HT1080 (cell line): ENCODE results near the gene RGPD8. TPM values are rescaled to one million over a fixed set of nuclear protein-coding genes. Genes with fewer than 3 reads are reported as not detected.

ENCODE experiments used
- DNase-seq: peaks from one replicate; pipeline ENCODE4 v3.0.0-alpha.2; 2015; ENCODE audit warnings: low read depth
- small RNA-seq: library from RNA; depleted of rRNA; stranded (forward); fragments of <200 nt; gene quantifications from one replicate; pipeline ENCODE3, GENCODE V24; 2014
- total RNA-seq: library from RNA; depleted of rRNA; stranded (reverse); fragments of >200 nt; shearing (Covaris generic); gene quantifications from 2 replicates; pipeline ENCODE4 v1.2.3, GENCODE V29; 2014; rRNA removed

The RGPD8 gene
- total RNA-seq, 1 experiment from 2014 or later, result 3.3 TPM

DNA sequence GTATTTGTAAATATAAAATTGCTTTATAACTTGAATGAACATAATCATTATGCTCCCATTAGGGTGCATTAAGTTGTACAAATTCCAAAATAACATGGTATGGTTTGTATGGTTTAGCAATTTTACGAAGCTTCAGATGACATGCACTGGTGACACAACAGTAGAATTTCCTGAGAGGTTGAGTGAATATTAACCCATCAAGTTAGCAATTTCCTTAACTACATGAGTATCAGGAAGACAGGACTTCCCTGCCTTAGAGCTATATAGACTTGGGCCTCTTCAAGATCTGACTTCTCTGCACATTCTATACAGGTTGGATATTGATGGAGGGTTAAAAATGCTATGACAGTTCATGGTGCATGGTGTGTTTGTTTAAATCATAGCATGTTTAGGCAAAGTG lies 97.8 kb downstream of the RGPD8 start:
- no peak for DNase-seq

DNA sequence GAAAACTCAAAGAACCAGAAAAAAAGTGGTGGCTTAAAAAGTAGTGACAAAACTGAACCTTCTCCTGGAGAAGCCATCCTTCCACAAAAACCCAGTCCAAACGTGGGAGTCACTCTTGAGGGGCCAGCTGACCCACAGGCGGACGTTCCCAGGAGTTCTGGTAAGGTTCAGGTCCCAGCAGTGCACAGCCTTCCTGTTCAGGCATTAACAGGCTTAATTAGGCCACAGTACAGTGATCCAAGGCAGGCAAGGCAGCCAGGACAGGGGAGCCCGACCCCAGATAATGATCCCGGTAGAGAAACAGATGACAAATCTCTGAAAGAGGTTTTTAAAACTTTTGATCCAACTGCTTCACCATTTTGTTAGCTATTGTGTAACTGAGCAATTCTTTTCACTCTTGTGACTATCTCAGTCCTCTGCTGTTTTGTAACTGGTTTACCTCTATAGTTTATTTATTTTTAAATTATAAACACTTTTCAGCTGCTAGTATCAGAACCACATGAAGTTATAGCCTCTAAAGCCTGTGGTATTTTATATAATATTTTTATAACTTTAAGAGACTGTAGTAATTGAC lies 101.2 kb downstream of the RGPD8 start:
- DNase-seq, result no peak

DNA sequence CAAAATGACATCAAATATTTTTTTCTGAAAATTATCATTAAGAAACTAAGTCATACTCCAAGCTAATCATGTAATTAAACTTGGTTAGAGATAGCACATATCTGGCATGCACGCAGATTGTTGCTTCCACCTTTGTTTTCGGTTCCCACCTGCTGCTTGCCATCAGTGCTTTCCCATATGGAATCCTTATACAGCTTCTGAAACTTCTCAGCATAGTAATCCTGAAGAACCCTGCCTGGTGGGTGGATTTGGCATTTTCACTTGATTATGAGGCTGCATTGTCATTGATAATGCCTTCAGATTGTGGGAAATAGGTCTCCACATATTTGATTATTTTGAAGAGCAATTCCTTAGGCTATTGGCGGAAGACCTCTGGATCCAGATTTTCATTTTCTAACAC lies 110.5 kb downstream of the RGPD8 start:
- no peak for DNase-seq

DNA sequence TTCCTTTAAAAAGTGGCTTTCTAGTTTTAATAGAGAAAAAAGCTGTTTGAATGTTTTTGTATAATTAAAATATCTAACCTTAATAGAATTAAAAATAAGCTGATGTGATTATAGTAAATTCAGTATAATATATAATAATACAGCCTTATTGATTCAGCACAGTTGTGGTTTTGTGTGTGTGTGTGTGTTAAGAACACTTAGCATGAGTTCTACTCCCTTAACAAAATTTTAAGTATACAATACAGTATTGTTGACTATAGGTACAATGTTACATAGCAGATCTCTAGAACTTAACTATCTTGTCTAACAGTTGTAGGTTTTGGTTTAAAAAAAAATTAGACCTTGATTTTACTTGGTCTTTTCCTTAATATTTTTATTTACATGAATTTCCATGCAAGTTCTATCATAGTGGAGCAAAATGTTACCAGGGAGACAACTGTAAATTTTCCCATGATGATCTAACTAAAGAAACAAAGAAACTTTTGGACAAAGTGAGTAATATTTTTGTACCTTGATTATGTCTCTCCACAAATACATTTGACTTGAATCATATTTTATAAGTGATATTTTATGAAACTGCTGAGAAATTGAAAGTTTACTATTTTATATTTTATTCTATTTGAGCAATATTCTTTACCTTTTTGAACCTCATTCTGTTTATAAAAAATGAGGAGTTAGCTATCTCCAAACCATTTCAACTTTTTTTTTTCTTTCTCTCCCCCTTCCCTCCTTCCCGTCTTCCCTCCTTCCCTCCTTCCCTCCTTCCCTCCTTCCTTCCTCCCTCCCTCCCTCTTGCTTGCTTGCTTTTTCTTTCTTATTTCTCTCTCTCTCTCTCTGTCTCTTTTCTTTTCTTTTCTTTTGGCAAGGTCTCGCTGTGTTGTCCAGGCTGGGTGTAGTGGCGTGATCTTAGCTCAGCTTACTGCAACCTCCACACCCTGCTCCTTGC lies 111.8 kb downstream of the RGPD8 start:
- DNase-seq, result no peak

Small RNA genes lying within 50 kb of the gene (small RNA-seq; reads per million reads assigned to genes)
- gene AC115115.1, result not detected

Other genes starting within 250 kb of the RGPD8 start
- 7.7 and 14.3 TPM in 2 replicates for gene ZC3H8, start 178.6 kb downstream of the RGPD8 start, total RNA-seq
- gene ZC3H6, start 158.0 kb downstream of the RGPD8 start, total RNA-seq, result 0.20 and 0.87 TPM in 2 replicates
- gene TTL, start 48.5 kb upstream of the RGPD8 start, total RNA-seq, result 48.5 and 50.1 TPM in 2 replicates
- 58.2 and 84.0 TPM in 2 replicates for gene POLR1B, start 108.8 kb upstream of the RGPD8 start, total RNA-seq
- gene CHCHD5, start 151.0 kb upstream of the RGPD8 start, total RNA-seq, result 52.5 and 56.4 TPM in 2 replicates
- gene SLC20A1, start 212.3 kb upstream of the RGPD8 start, total RNA-seq, result 225 and 403 TPM in 2 replicates